Skin of body (tissue), 2 donors: ENCODE results near the gene SRM. TPM values are rescaled to one million over a fixed set of nuclear protein-coding genes. Genes with fewer than 3 reads are reported as not detected.
A peak's percentile ranks its signal among the peaks of the same experiment; 100 is the strongest.
"Not testable (repeated sequence)": the region's sequence is repeated elsewhere in the genome, so short reads cannot be mapped to it uniquely, and the experiment has no call there.

ENCODE experiments used
- DNase-seq: peaks from one replicate; lab custom pipeline; 2025; lab: John Stamatoyannopoulos, UW
- total RNA-seq: library from RNA; depleted of rRNA; stranded (reverse); fragments of >200 nt; gene quantifications from one replicate; pipeline ENCODE4 v1.2.3, GENCODE V29; 2014

SRM gene
- total RNA-seq, 1 donor from 2014 or later, result 13.0 TPM

GRCh38 chr1:11023201-11023600, 36.6 kb downstream of the SRM start:
- no peak for DNase-seq

- no peak for DNase-seq
These were observed 39.8 kb downstream of the SRM start for GRCh38 chr1:11019971-11020370.

GRCh38 chr1:11019358-11019757, 40.5 kb downstream of the SRM start:
- DNase-seq, result not testable (repeated sequence)

- no peak for DNase-seq
These were observed 46.7 kb downstream of the SRM start for GRCh38 chr1:11013160-11013531.

GRCh38 chr1:11012260-11013159, 47.3 kb downstream of the SRM start, which contains the start of gene TARDBP:
TARDBP (plus strand) TSS chr1:11012654; CDS start chr1:11013728, 1,074 bp downstream.
- peak; percentile 87 for DNase-seq

Other genes with a start within 250 kb of the SRM start
- 129 TPM for gene TARDBP, start 47.4 kb downstream of the SRM start, total RNA-seq
- not detected for gene MASP2, start 12.8 kb downstream of the SRM start, total RNA-seq
- 53.1 TPM for gene EXOSC10, start 39.9 kb upstream of the SRM start, total RNA-seq
- gene ANGPTL7, start 129.3 kb upstream of the SRM start, total RNA-seq, result 25.2 TPM
- 27.2 TPM for gene MTOR, start 202.5 kb upstream of the SRM start, total RNA-seq
- gene UBIAD1, start 213.2 kb upstream of the SRM start, total RNA-seq, result 8.7 TPM